Peyer's patch (tissue), 4 donors: ENCODE measurements around the gene CAP2. TPM values are rescaled to one million over a fixed set of nuclear protein-coding genes. Genes with fewer than 3 reads are reported as not detected.
"Not testable (repeated sequence)": the region's sequence is repeated elsewhere in the genome, so short reads cannot be mapped to it uniquely, and the experiment has no call there.

ENCODE experiments used
- DNase-seq, 3 donors: peaks; one replicate each; pipeline ENCODE4 v3.0.0-alpha.2; 2017 to 2019
- H3K27ac ChIP-seq, 4 donors: fragments of 200-600 bp; sonication (generic); one replicate each; pipeline ENCODE4 v1.5.1; 2016 to 2019
- H3K27me3 ChIP-seq, 2 donors: fragments of 200-600 bp; sonication (generic); one replicate each; pipeline ENCODE4 v1.5.1; 2019
- H3K36me3 ChIP-seq, 3 donors: fragments of 200-600 bp; sonication (generic); one replicate each; pipeline ENCODE4 v1.5.1; 2016 to 2019
- H3K4me1 ChIP-seq, 4 donors: fragments of 200-600 bp; sonication (generic); one replicate each; pipeline ENCODE4 v1.5.1; 2016 to 2019
- H3K4me3 ChIP-seq, 4 donors: fragments of 200-600 bp; sonication (generic); 1 replicate in 3 of 4; 2 replicates in 1 of 4; pipeline ENCODE4 v1.5.1; 2016 to 2019; ENCODE audit warnings: mild to moderate bottlenecking in 1 of 4
- H3K9me3 ChIP-seq, 4 donors: fragments of 200-600 bp; sonication (generic); one replicate each; pipeline ENCODE4 v1.5.1; 2016 to 2019; ENCODE audit warnings: mild to moderate bottlenecking in 1 of 4
- CTCF ChIP-seq, 6 experiments: fragments of 450-650 bp in 4 of 6; fragments of 200-600 bp in 2 of 6; sonication (generic) in 1 of 6; IDR thresholded peaks; one replicate each; pipeline ENCODE4 v1.5.1; 2017 to 2019; ENCODE audit warnings: antibody characterized with exemption in 6 of 6, mild to moderate bottlenecking in 3 of 6, moderate library complexity in 1 of 6
- POLR2A ChIP-seq, 2 donors: fragments of 450-650 bp; IDR thresholded peaks; one replicate each; pipeline ENCODE4 v1.5.1; 2017; ENCODE audit warnings: antibody characterized with exemption in 2 of 2, mild to moderate bottlenecking in 2 of 2, moderate library complexity in 2 of 2
- total RNA-seq, 4 donors: library from RNA; depleted of rRNA; stranded (reverse); fragments of >200 nt; gene quantifications; one replicate each; pipeline ENCODE4 v1.1.0, GENCODE V29; 2016

The CAP2 gene
- total RNA-seq, 4 donors from 2014 or later = 1.7 to 3.2 (median 2.4) TPM

- no peak for DNase-seq
- H3K36me3 ChIP-seq = no peaks in the 10 kb centered on the region
- H3K27ac ChIP-seq = peak overlapping the region in 3 of 4 donors; percentile 1 to 51 (median 7)
- no peaks in the 10 kb centered on the region for H3K27me3 ChIP-seq
- peaks cover 0 to 7% (median 0%) of the 10 kb centered on the region in 4 donors for H3K4me1 ChIP-seq
- no peaks in the 10 kb centered on the region for H3K9me3 ChIP-seq
- no peak for TF ChIP-seq POLR2A (IDR thresholded peaks at IDR 0.05)
- TF ChIP-seq CTCF (IDR thresholded peaks at IDR 0.05) = no peak
- no peak overlapping the region for H3K4me3 ChIP-seq
Observed at GRCh38 chr6:17583811-17584210, 190.4 kb downstream of the CAP2 start.

GRCh38 chr6:17584241-17584803 is 190.9 kb downstream of the CAP2 start:
- Histone ChIP-seq H3K4me1 (peaks cover 0 to 7% (median 0%) of the 10 kb centered on the region in 4 donors), H3K27ac (peak overlapping the region in 3 of 4 donors; percentile 1 to 51 (median 7)), H3K9me3 (no peaks in the 10 kb centered on the region), H3K4me3 (no peak overlapping the region), H3K36me3 (no peaks in the 10 kb centered on the region), H3K27me3 (no peaks in the 10 kb centered on the region)
- TF ChIP-seq CTCF (IDR thresholded peaks at IDR 0.05) = peak; percentile 38 to 93 (median 82)
- TF ChIP-seq POLR2A (IDR thresholded peaks at IDR 0.05) = no peak
- DNase-seq = no peak

- Histone ChIP-seq H3K27me3 (no peaks in the 10 kb centered on the region), H3K4me3 (no peak overlapping the region), H3K36me3 (no peaks in the 10 kb centered on the region), H3K9me3 (no peaks in the 10 kb centered on the region), H3K4me1 (peaks cover 0 to 7% (median 0%) of the 10 kb centered on the region in 4 donors), H3K27ac (no peak overlapping the region)
- TF ChIP-seq CTCF (IDR thresholded peaks at IDR 0.05) (peak in 3 of 6 experiments; percentile 73 to 81 (median 73)), POLR2A (IDR thresholded peaks at IDR 0.05) (no peak)
- peak in 1 of 3 donors; percentile 65 for DNase-seq
Observed at GRCh38 chr6:17585766-17586490, 192.5 kb downstream of the CAP2 start.

GRCh38 chr6:17586623-17587022 is 193.2 kb downstream of the CAP2 start:
- not testable (repeated sequence) for H3K9me3 ChIP-seq, DNase-seq, H3K27me3 ChIP-seq, H3K27ac ChIP-seq, H3K4me1 ChIP-seq, H3K4me3 ChIP-seq, H3K36me3 ChIP-seq

GRCh38 chr6:17588011-17588410 is 194.6 kb downstream of the CAP2 start:
- DNase-seq = no peak
- no peak overlapping the region for H3K27ac ChIP-seq

More at GRCh38 chr6:17588011-17588410, 194.6 kb downstream of the CAP2 start:
- Histone ChIP-seq H3K27me3 (no peaks in the 10 kb centered on the region), H3K4me1 (peaks cover 0 to 7% (median 0%) of the 10 kb centered on the region in 4 donors), H3K9me3 (no peaks in the 10 kb centered on the region), H3K4me3 (no peak overlapping the region), H3K36me3 (no peaks in the 10 kb centered on the region)
- TF ChIP-seq CTCF (IDR thresholded peaks at IDR 0.05) (no peak), POLR2A (IDR thresholded peaks at IDR 0.05) (no peak)
